SH-SY5Y (cell line): ENCODE measurements around the gene NPL.

Experiments used
- GATA2 ChIP-seq: IDR thresholded peaks from 2 replicates; pipeline ENCODE4 v1.6.1; 2011; ENCODE audit warnings: mild to moderate bottlenecking, low read depth, low read length
- GATA3 ChIP-seq: IDR thresholded peaks from 2 replicates; pipeline ENCODE4 v1.6.1; 2011; ENCODE audit warnings: low read depth, mild to moderate bottlenecking, low read length, moderate library complexity

DNA sequence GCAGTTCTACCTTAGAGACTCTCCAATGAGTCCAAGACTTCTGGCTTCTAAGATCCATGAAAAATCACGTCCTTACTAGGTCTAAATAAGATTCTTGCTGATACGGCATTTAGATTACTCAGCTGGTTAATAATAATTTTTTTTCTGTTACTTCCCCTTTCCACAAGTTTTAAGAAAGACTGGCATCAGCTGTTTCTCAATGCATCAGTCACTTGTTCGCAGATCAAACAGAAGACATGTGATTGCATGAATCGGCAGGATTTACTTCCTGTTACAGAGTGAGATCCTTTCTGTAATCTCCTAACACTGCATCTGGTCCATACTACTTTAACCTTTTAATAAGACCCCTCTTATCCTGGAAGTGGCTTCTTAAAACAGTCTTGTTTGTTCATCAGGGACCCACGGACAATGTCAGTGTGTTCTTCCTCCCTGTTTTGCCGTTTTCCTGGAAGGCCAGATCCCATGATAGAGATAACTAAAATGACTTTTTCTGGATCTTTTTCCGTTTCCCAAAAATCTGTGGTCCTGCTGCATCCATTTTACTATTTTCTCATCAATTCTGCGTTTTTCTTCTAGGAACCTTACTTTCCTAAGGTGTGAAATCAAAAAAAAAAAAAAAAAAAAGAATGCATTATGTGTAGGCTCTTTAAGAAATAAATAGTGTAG is 6.1 kb downstream of the NPL start:
- TF ChIP-seq GATA2 (no peak), GATA3 (no peak)
